GM18526 (cell line): ENCODE data around the gene LIMD2.

ENCODE experiments used
- POLR2A ChIP-seq: IDR thresholded peaks from 3 replicates; pipeline ENCODE4 v1.6.1; 2011; ENCODE audit not compliant: insufficient read length; ENCODE audit errors: extremely low read depth

LIMD2 gene

DNA sequence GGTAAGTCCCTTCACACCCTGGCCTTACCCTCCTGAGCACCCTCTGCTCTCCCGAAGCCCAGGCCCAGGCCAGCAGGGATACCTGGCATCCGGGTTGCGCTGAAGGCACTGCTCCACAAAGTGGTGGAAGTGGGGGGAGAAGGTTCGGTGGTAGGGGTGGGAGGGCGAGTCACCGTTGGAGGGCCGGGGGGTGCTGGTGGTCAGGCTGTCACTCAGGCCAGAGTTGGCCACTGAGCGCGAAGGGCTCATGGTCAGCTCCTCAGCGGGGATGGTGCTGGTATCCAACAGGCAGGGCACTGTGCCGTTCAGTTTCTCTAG, 4.3 kb upstream of the LIMD2 start:
- no peak for TF ChIP-seq POLR2A

DNA sequence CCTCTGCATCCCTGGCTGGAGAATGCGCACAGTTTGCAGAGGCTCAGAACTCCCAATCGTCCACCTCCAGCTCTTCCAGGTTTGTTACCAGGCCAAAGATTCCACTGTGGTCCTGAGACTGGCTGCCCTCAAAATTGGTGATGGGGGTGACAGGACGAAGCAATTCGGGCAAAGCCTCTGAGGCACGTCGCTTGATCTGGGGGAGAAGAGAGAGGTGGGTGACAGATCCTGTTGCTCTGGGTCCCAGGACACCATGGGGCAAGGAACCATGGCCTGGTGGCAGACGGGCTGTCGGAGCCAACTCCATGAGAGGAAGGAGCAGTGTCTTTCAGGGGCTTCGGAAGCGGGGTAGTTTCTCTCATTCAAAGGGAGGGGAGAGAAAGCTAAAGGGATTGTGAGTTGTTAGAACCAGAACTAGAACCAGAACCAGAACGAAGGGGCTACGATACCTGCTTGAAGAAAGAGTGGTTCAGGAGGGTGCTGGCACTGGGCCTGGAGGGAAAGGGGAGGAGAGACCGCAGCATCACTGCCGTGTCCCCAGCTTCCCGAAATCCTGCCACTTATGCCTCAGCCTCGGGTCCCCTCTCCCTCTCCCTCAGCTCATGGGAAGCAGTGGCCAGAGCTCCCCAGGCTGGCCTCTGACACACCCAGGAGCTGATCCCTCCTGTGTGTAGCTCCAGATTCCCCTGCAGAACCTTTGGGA, 3.8 kb upstream of the LIMD2 start:
- TF ChIP-seq POLR2A = no peak

DNA sequence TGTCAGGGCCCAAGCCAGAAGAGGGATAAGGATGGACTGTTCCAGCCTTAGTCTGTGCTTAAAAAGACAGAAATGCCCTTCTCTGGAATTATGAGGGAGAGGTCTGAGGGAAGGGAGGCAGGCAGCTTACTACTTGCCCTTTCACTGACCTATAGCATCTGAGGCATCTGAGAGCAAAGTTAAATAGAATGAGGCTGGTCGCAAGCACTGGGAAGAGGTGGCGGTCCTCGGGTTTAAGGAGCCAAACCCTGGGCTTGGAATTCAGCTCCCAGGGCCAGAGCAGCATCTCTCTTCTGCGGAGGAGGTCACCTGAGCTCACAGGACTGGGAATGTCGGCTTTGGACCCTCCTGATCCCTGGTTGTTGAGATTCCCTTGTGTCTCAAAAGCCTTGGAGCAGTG, 3.1 kb upstream of the LIMD2 start:
- no peak for TF ChIP-seq POLR2A

DNA sequence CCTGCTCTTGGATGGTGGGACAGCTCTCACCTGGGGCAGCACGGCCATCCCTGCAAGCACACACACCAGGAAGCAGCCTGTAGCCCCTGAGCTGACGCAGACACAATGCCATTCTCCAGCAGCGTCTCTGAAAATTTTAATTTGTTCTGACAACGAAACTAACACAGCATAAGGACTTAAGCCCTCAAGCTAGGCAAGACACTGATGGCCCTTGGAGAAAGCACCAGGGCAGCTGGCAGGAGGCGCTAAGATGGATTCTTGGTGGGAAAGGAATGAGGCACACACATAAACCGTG, 2.7 kb upstream of the LIMD2 start:
- no peak for TF ChIP-seq POLR2A

DNA sequence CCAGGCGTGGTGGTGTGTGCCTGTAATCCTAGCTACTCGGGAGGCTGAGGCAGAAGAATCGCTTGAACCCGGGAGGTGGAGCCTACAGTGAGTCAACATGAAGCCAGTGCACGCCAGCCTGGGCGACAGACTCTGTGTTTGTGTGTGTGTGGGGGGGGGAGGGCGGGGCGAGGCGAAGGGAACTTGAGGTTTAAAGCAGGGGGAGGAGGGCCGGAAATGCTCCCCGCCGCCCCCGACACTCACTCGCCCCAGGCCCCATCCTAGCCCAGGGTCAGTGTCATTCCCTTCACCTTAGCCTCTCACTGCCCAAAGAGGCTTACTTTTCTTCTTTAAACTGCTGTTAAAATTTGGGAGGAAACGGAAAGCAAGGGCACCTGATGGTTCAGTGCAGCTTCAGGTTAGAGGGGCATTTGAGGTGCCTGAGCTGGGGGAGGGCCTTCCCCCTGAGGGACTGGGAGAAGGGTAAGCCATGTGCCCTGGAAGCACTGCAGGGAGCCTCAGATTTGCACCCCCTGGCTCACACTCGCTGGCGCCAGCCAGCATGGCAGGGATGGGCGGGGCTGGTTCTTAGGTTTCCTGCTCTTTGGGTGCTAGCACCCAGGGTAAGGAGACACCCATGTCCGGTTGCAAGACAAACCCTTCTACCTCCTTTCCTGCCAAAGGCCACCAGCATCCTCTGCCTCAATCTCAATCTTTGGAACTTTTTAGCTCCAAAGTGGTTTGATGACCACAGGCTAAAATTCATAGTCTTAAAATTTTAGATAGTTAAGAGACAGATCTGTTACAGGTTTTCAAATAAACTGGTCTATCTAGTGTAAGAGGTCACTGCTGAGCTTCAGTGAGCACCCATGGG, 2.2 kb upstream of the LIMD2 start:
- TF ChIP-seq POLR2A = peak; percentile 19

DNA sequence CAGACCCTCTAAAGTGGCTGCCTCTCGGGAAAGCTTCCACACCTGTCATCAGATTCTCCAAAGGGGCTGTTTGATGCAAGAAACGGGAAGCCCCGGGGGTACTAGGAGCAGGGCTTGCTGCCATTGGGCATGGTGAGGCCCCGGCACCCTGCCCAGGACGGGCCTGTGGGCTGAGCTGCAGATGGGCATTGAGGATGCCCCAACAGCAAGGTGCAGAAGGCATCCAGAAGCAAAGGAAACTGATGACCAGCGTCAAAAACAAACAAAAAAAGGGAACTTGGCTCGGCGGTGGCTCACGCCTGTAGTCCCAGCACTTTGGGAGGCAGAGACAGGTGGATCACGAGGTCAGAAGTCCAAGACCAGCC, 1.5 kb upstream of the LIMD2 start:
- no peak for TF ChIP-seq POLR2A

DNA sequence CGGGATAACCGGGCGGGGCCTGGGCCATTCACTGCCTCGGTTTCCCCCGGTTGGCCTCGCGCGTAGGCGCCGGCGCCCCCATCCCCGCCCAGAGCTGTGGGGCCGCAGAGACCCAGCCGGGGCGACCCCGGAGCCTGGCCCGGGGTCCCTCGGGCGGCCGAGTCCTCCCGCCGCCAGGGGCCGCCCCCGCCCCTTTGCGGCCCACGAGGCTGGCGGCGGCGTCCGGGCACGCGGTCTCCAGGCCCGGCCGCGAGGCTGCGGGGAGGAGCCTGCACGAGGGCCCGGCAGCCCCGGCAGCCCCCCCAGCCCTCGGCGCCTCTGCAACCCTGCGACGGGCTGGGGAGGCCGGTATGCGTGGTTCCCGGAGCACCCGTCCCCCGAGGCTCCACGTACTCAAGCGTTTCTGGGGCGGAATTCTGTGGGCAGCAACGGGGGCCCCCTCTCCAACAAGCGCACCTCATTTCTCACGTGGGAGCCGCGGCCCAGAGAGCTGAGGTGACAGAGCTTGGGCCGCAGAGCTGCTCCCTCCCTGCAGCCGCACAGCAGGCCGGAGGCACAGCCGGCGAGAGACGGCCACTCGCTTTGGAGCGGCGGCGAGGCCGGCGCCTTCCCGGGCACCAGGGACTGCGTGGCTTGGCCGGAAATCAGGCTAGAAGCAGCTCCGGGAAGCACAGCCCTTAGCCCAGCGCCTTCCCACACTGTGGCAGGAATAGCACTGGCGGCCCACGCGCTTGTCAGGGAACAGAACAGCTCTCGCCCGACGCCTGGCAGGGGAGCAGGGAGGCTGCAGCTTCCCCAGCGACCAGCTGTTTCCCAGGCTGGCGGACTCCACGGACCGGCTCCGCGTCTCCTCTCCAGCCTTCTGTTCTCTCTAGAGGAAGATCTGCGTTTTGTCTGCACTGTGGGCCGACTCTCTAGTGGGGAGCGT, 867 bp upstream of the LIMD2 start:
- TF ChIP-seq POLR2A = no peak

DNA sequence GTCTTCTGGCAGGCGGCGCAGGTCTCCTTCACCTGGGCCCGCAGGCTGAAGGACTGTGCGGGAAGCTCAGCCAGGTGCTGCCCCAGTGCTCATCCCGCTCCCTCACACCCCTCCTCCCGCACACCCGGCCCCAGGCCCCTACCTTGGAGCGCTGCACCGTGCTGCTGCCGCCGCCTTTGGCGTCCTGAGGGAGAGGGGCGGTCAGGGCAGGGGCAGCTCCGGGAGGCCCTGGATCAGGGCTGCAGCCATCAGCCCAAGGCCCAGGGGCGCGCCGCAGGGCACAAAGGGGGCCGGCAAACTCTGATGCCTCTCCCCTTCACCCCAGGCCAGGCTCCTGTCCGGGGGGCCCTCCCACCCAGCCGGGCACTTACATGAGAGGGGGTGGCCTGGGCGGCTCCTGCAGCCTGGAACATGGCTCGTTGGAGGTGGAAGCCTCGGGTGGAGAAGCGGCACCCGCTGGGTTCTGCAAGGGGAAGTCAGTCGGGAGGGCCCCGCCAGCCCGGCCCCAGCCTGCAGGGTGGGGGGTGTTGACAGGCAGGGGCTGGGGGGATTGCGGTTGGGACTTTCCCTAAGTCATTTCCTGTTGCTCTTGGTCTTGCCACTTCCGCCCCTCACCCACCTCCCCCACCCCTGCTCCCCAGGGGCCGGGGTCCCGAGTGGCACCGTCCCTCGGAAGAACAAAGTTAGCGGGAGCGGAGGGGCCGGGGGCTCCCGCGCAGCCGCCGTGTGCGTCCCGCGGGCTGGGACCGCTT, 863 bp downstream of the LIMD2 start:
- peak; percentile 53 for TF ChIP-seq POLR2A

DNA sequence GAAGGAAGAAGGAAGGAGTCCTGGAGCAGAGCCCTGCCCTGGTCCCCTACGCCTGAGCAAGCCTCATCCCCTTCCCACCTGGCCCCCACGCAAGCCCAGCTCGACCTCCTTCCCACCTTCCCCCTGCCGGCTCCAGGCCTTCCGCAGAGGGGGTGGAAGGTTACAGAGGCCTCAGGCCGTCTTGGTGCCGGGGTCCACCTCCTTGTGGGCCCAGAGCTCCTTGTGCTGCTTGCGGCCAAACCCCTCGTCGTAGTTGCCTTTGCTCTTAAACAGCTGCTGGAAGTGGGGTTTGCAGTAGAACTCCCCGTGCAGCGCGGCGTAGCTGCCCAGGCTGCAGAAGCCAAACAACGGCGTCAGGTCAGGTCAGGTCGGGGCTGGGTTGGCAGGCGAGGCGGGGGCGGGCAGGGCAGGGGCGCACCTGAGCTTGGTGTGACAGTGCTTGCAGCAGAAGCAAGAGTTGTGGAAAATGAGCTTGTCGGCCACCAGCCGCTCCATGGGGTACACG, 1.5 kb downstream of the LIMD2 start:
- TF ChIP-seq POLR2A = no peak

DNA sequence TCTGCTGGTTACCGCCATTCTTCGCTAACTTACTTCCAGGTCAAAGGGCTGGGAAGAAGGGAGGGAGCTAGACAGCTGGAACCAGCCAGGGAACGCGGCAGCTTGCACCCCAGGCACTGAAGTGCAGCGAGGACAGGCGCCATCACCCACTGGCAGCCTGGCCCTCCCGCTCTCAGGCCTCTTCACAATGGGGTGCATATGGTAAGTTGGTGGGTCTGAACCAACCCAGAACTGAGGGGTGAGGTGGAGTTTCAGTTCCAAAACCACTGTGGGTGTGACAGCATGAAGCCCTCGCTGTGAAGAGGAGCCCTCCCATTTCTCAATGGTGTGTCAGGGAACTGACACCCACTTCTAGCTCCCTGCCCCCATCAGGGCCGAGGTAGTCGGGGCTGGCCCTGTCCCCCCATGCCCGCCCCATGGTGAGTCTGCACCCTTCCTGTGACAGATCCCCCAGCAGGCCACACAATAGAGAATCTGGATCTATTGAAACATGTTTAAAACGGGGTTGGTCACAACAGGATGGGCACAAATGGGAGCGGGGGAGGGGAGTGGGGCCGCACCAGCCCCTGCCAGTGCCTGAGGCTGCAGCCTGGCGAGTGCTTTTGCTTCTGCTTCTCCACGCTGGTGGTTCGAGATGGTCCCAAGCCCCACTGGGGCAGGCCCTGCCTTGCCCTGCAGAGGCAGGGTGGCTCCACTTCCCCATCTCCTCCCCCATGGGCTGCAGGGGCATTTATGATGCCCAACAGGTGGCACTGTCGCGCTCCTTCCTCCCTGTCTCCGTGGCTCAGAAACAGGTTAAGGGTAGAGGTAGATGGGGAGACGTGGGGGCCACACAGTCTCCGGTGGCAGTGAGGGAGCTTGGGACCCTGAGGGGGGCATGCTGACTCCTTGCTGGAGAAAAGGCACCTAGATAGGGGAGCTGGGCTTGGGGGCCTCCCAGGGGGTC, 2.3 kb downstream of the LIMD2 start:
- peak; percentile 61 for TF ChIP-seq POLR2A

DNA sequence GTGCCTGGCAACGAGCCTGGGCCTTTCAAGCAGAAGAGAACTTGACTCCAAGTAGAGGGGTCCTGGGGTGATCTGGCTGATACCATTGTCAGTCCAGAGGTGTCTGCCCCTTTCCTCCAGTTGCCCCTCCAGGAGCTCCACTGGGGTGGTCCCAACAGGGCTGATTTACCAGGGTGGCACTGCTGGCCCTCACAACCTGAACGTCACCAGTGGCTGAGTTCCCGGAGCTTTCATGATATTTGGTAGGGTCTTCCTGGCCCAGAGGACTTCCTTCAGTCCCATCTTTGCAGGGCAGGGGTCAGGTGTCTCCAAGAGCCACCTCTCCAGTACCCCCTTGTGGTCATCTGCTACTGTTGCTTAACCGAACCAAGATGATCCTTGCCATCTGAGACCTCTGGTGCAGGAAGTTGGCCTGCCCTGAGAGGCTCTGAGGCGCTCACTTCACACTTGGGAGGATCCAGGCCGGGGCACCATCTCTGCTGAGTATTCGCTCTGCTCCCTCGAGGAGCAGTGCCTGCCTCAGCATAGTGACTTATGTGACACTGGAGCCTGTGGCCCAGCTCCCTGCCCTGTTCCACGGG, 3.5 kb downstream of the LIMD2 start:
- no peak for TF ChIP-seq POLR2A

DNA sequence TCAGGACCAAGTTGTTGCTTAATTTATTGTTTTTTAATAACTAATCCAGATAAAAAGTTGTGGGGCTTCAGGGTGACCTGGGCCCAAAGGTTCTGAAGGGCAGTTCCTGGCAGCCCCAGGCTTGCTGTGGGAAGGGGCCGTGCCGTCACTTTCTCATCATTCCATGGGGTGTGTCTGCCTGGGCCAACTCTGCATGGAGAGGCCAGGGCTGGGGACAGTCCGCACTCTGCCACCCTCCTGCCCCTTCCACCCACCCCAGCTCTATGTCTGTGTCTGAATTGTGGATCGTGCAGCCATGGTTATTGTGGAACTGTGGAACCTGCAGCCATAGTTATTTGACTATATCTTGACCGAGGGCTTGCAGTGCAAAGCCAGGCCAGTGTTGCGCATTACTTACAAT, 4.0 kb downstream of the LIMD2 start:
- no peak for TF ChIP-seq POLR2A

DNA sequence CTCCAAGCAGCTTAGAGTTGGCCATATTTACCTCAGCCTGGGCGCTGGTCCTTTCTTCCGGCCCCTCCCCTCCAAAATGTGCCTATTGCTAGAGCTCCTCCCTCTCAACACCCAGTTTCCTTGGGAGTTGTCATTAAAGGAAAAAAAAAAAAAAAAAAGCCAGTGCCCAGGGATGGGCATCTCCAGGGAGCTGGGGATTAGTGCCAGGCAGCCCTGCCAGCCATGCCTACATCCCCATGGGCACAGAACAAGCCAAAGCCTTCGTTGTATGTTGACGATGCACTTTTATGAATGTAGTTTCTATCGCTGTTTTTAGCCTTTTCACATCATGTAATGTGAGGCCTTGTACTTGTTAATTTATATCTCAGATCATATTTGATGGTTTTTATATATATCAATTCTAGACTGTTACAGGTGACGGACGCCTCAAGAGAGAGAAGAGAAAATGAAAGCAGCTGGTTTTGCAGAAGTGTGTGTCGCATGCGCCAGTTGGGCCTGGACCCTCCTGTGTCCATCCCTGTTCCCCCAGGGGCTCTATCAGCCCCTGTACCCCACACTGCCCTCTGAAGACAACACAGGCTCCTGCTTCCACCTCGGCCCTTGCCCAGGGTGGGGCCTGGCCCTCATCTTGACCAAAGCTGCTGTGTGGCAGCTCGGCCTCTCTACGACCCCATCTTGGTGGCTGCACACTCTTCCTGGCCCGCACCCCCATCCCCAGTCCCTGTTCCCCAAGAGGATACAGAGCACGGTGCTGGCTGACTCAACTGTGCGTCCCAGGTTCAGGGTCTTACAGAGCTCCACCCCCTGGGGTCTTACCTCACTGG, 4.8 kb downstream of the LIMD2 start:
- no peak for TF ChIP-seq POLR2A
